HG03354 (cell line): ENCODE data around the gene TM2D3.

Source experiments
- ATAC-seq: cut with Tn5 transposase; IDR thresholded peaks from one replicate; pipeline ENCODE4 v1.9.1; 2021; ENCODE audit warnings: mild to moderate bottlenecking; ENCODE audit not compliant: unreplicated experiment, poor library complexity, severe bottlenecking

Gene TM2D3

GRCh38 chr15:101610611-101611000, 41.6 kb downstream of the TM2D3 start:
- ATAC-seq: no peak

DNA sequence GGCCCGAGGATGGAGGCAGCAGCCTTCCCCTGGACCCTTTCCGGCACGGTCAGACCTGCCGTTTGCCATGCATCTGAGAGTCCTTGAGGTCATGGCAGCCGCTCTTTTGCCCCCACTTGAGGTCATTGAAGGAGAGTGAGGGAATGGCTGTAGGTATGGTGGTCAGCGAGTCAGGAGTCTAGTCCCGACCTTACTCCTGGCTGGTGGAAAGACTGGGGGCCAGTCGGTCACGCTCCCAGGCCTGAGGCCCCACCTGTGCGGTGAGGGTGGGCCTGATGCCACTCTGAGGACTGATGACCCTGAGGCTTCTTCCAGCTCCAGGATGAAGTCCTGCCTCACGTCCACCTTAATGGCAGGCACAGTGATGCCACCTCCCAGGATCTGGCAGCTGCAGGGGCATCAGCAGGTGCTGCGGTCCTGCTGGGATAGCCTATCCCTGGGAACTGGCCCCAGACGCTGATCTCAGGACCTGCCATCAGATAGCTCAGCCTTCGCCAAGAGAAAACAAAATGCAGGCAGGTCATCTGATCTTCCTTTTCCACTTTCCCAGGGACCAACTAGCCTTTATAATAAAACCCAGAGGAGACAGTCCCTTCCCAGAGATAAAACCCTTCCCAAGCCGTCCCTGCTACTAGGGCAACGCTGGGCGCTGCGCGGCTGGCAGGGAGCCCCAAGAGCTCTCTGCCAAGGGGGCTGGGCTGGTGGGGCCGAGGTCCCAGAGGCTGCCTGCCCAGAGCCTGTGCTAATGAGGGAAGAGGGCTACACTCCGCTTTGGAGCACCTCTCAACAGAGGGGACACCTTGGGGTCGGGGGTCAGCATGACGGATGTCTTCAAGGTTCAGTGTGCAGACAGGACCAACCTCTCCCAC, 42.2 kb downstream of the TM2D3 start:
- no peak for ATAC-seq

GRCh38 chr15:101608201-101608600, 44.0 kb downstream of the TM2D3 start:
- ATAC-seq: no peak

DNA sequence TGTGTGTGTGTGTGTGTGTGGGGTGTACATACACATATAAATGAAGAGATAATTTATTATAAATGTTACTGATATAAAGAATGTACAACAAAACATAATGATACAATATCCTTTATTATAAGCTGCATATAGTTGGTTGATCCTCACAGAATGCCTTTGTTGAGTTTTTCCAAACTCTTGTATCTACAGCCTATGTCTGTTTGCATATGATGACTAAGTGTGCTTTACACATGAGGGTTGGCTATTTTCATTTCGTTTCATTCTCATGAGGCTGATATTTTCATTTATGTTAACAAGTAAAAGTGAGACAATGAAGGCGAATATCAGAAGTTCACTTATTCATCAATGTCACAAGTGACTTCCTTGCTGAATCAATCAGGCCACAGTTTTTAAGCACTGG, 45.1 kb downstream of the TM2D3 start:
- ATAC-seq: no peak

- no peak for ATAC-seq
Observed at GRCh38 chr15:101604124-101604874, 47.9 kb downstream of the TM2D3 start.

DNA sequence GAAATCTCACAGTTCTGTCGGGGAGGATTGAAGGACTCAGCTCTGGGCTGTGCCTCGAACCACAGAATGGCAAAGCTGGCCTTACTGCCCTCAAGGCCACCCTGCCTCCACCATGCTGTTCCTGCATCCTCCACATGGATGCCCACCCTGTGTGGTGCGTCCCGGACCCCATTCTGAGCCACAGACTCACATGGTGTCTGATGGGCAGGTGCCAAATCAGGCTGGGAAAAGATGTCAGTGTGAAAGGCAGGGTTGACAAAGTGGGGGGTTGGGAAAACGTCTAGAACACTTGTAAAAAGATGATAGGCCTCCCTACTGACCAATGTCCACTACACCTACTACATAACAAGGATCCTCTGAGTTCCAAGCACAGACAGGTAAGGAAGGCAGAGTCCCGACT, 49.4 kb downstream of the TM2D3 start:
- ATAC-seq: no peak

DNA sequence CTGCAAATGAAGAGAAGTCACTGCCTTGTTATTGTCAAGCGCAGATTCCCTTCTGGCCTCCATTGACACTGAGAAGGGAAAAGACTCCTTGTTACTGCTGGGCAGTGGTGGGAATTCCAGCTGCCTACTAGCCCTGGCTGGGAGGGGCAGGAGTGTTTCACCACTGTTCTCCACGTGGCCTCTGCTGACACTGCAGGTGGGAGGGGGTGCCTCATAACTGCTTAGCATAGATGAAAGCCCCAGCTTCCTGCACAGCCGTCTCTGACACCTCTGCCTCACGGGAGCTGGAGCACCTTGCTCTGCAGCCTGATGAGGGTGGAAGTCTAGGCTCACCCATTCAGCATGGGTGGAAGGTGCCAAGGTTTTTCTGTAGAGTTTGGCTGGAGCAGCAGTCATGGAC, 52.1 kb downstream of the TM2D3 start:
- no peak for ATAC-seq

- no peak for ATAC-seq
Observed at GRCh38 chr15:101599091-101599490, 53.1 kb downstream of the TM2D3 start.

- ATAC-seq: no peak
Observed at GRCh38 chr15:101597360-101597928, 54.7 kb downstream of the TM2D3 start.

- ATAC-seq: no peak
Observed at GRCh38 chr15:101596633-101597032, 55.5 kb downstream of the TM2D3 start.
